Glutamatergic neuron (in vitro differentiated cells): Measurements from ENCODE around the gene PDCD2L. TPM values are rescaled to one million over a fixed set of nuclear protein-coding genes. Genes with fewer than 3 reads are reported as not detected.
"Not testable (repeated sequence)": the region's sequence is repeated elsewhere in the genome, so short reads cannot be mapped to it uniquely, and the experiment has no call there.

Source experiments
- DNase-seq: peaks from one replicate; pipeline ENCODE4 v3.0.0; 2022
- H3K27ac Mint-ChIP-seq: one replicate; pipeline ENCODE4 v1.8.0; 2020; ENCODE audit warnings: mild to moderate bottlenecking, mixed read lengths, inconsistent platforms; ENCODE audit not compliant: unreplicated experiment
- H3K27me3 Mint-ChIP-seq: one replicate; pipeline ENCODE4 v1.8.0; 2020; ENCODE audit warnings: mild to moderate bottlenecking, moderate library complexity, mixed read lengths, inconsistent platforms; ENCODE audit not compliant: unreplicated experiment
- H3K36me3 Mint-ChIP-seq: one replicate; pipeline ENCODE4 v1.8.0; 2020; ENCODE audit warnings: mild to moderate bottlenecking, mixed read lengths, inconsistent platforms; ENCODE audit not compliant: unreplicated experiment
- H3K4me1 Mint-ChIP-seq: one replicate; pipeline ENCODE4 v1.8.0; 2020; ENCODE audit warnings: mild to moderate bottlenecking, low read depth, mixed read lengths, inconsistent platforms; ENCODE audit not compliant: unreplicated experiment
- H3K4me3 Mint-ChIP-seq: one replicate; pipeline ENCODE4 v1.8.0; 2020; ENCODE audit warnings: mild to moderate bottlenecking, mixed read lengths, inconsistent platforms; ENCODE audit not compliant: unreplicated experiment
- H3K9me3 Mint-ChIP-seq: one replicate; pipeline ENCODE4 v1.8.0; 2020; ENCODE audit warnings: mild to moderate bottlenecking, moderate library complexity, mixed read lengths, inconsistent platforms; ENCODE audit not compliant: unreplicated experiment
- total RNA-seq: library from RNA; stranded (reverse); fragmentation: NEBNext Ultra II Directional; extraction: Animal tissue kit (Norgen Biotek cat#: 25700); gene quantifications from one replicate; pipeline ENCODE4 v1.2.1, GENCODE V29; 2021; ENCODE audit not compliant: unreplicated experiment
- TF ChIP-seq, protein P1 (sequence below): fragments of 200-600 bp; sonication (generic); IDR thresholded peaks from one replicate; pipeline ENCODE4 v1.5.0; 2021; ENCODE audit not compliant: partially characterized antibody, unreplicated experiment

The PDCD2L gene
- total RNA-seq, 1 donor from 2014 or later: 15.0 TPM

GRCh38 chr19:34391813-34392212 is 12.4 kb upstream of the PDCD2L start:
- DNase-seq: no peak
- no peak overlapping the region for H3K4me3 Mint-ChIP-seq
- H3K4me1 Mint-ChIP-seq: no peaks in the 10 kb centered on the region
- no peak overlapping the region for H3K27ac Mint-ChIP-seq
- peaks cover 2% of the 10 kb centered on the region for H3K9me3 Mint-ChIP-seq
- TF ChIP-seq, protein P1, sequence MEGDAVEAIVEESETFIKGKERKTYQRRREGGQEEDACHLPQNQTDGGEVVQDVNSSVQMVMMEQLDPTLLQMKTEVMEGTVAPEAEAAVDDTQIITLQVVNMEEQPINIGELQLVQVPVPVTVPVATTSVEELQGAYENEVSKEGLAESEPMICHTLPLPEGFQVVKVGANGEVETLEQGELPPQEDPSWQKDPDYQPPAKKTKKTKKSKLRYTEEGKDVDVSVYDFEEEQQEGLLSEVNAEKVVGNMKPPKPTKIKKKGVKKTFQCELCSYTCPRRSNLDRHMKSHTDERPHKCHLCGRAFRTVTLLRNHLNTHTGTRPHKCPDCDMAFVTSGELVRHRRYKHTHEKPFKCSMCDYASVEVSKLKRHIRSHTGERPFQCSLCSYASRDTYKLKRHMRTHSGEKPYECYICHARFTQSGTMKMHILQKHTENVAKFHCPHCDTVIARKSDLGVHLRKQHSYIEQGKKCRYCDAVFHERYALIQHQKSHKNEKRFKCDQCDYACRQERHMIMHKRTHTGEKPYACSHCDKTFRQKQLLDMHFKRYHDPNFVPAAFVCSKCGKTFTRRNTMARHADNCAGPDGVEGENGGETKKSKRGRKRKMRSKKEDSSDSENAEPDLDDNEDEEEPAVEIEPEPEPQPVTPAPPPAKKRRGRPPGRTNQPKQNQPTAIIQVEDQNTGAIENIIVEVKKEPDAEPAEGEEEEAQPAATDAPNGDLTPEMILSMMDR: no peak
- H3K36me3 Mint-ChIP-seq: no peaks in the 10 kb centered on the region
- no peaks in the 10 kb centered on the region for H3K27me3 Mint-ChIP-seq

DNA sequence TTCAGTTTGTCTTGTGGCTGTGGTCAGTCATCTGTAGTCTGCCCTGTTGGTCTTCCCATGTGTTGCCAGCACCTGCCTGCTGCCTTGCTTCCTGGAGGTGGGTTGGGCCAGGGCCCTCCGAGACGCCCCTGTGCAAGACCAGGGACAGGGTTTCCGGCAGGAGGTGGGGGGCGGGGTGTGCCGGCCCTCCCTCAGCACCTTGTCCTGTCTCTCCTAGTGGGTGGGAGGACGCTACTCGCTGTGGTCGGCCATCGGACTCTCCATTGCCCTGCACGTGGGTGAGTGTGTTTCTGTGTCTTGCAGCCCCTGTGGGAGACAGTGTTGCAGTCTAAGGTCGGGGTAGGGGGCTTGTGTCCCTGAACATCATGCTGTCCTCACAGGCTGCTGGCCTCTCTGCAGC is 11.2 kb upstream of the PDCD2L start:
- H3K9me3 Mint-ChIP-seq: peaks cover 2% of the 10 kb centered on the region
- no peak overlapping the region for H3K4me3 Mint-ChIP-seq
- no peak overlapping the region for H3K27ac Mint-ChIP-seq
- H3K27me3 Mint-ChIP-seq: no peaks in the 10 kb centered on the region
- no peaks in the 10 kb centered on the region for H3K36me3 Mint-ChIP-seq
- TF ChIP-seq, protein P1: no peak
- no peaks in the 10 kb centered on the region for H3K4me1 Mint-ChIP-seq
- DNase-seq: no peak

GRCh38 chr19:34393629-34394028 is 10.6 kb upstream of the PDCD2L start:
- no peak for DNase-seq
- Mint-ChIP-seq H3K36me3 (no peaks in the 10 kb centered on the region), H3K27ac (no peak overlapping the region), H3K9me3 (peaks cover 2% of the 10 kb centered on the region), H3K27me3 (no peaks in the 10 kb centered on the region), H3K4me3 (no peak overlapping the region), H3K4me1 (no peaks in the 10 kb centered on the region)
- TF ChIP-seq, protein P1: no peak

DNA sequence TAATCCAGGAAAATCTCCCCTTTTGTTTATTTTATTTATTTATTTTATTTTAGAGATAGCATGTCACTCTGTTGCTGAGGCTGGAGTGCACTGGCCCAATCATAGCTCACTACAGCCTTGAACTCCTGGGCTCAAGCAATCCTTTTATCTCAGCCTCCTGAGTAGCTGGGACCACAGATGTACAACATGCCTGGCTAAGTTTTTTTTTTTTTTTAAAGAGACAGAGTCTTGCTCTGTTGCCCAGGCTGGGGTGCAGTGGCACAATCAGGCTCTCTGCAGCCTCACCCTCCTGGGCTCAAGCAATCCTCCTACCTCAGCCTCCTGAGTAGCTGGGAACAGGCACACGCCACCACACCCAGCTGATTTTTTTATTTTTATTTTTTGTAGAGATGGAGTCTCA is 6.3 kb upstream of the PDCD2L start:
- Mint-ChIP-seq H3K27me3 (no peaks in the 10 kb centered on the region), H3K4me1 (no peaks in the 10 kb centered on the region), H3K9me3 (peaks cover 5% of the 10 kb centered on the region), H3K4me3 (no peak overlapping the region), H3K36me3 (no peaks in the 10 kb centered on the region), H3K27ac (no peak overlapping the region)
- TF ChIP-seq, protein P1: no peak
- DNase-seq: no peak

GRCh38 chr19:34399886-34400285 is 4.3 kb upstream of the PDCD2L start:
- Mint-ChIP-seq H3K9me3 (peaks cover 9% of the 10 kb centered on the region), H3K36me3 (no peaks in the 10 kb centered on the region), H3K4me1 (no peaks in the 10 kb centered on the region), H3K27ac (no peak overlapping the region), H3K27me3 (no peaks in the 10 kb centered on the region), H3K4me3 (no peak overlapping the region)
- TF ChIP-seq, protein P1: no peak
- DNase-seq: no peak

DNA sequence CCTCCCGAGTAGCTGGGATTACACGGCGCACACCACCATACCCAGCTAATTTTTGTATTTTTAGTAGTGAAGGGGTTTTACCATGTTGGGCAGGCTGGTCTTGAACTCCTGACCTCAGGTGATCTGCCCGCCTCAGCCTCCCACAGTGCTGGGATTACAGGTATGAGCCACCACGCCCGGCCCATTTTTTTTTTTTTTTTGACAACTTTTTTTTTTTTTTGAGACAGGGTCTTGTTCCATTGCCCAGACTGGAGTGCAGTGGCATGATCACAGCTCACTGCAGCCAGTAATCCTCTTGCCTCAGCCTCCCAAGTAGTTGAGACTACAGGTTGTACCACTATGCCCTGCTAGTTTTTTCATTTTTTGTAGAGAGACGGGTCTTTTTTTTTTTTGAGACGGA is 3.4 kb upstream of the PDCD2L start:
- H3K4me1 Mint-ChIP-seq, H3K9me3 Mint-ChIP-seq, H3K4me3 Mint-ChIP-seq, DNase-seq, H3K27ac Mint-ChIP-seq, H3K36me3 Mint-ChIP-seq, H3K27me3 Mint-ChIP-seq: not testable (repeated sequence)
